HG03342 (cell line): Measurements from ENCODE around the gene ATP13A3.

Source experiments
- ATAC-seq: cut with Tn5 transposase; IDR thresholded peaks from one replicate; pipeline ENCODE4 v1.9.1; 2021; ENCODE audit warnings: mild to moderate bottlenecking, moderate library complexity; ENCODE audit not compliant: unreplicated experiment

Gene ATP13A3

GRCh38 chr3:194375473-194376240 is 111.1 kb downstream of the ATP13A3 start:
- no peak for ATAC-seq

GRCh38 chr3:194374935-194375334 is 111.9 kb downstream of the ATP13A3 start:
- no peak for ATAC-seq

GRCh38 chr3:194373899-194374298 is 112.9 kb downstream of the ATP13A3 start:
- no peak for ATAC-seq

GRCh38 chr3:194373028-194373427 is 113.8 kb downstream of the ATP13A3 start:
- ATAC-seq = no peak

- ATAC-seq = no peak
Measured at GRCh38 chr3:194370753-194371152, 116.0 kb downstream of the ATP13A3 start.

GRCh38 chr3:194369522-194370279 is 117.1 kb downstream of the ATP13A3 start, which contains the start of gene LRRC15:
TSS of gene LRRC15 (minus strand) at chr3:194369743. CDS start at chr3:194361043, 8,700 bp downstream.
- no peak for ATAC-seq

- no peak for ATAC-seq
Measured at GRCh38 chr3:194368918-194369317, 117.9 kb downstream of the ATP13A3 start.

- no peak for ATAC-seq
Measured at GRCh38 chr3:194367992-194368841, 118.6 kb downstream of the ATP13A3 start.

GRCh38 chr3:194365978-194366490 is 120.8 kb downstream of the ATP13A3 start:
- ATAC-seq = no peak

- no peak for ATAC-seq
Measured at GRCh38 chr3:194365526-194365925, 121.3 kb downstream of the ATP13A3 start.

- ATAC-seq = no peak
Measured at GRCh38 chr3:194364652-194365434, 122.0 kb downstream of the ATP13A3 start.

GRCh38 chr3:194364314-194364651 is 122.5 kb downstream of the ATP13A3 start:
- ATAC-seq = no peak

- no peak for ATAC-seq
Measured at GRCh38 chr3:194360568-194360967, 126.2 kb downstream of the ATP13A3 start.

- ATAC-seq = no peak
Measured at GRCh38 chr3:194357681-194358080, 129.1 kb downstream of the ATP13A3 start.

GRCh38 chr3:194355379-194355778 is 131.4 kb downstream of the ATP13A3 start:
- ATAC-seq = no peak

- no peak for ATAC-seq
Measured at GRCh38 chr3:194354315-194354714, 132.5 kb downstream of the ATP13A3 start.
